ENCODE data around the gene ADAR. TPM values are rescaled to one million over a fixed set of nuclear protein-coding genes. Genes with fewer than 3 reads are reported as not detected.

Gene ADAR
- total and polyA plus RNA-seq, 2 experiments from 2014 or later = 96.4 to 188 TPM

- TF ChIP-seq ZNF462 (CRISPR knock-in tag; IDR thresholded peaks at IDR 0.05) (no peak), ETS1 (IDR thresholded peaks at IDR 0.05) (no peak), JUNB (IDR thresholded peaks at IDR 0.05; ENCODE audit: unreplicated experiment) (no peak), ZNF331 (CRISPR knock-in tag; IDR thresholded peaks at IDR 0.05; ENCODE audit: low read depth) (no peak), NANOG (IDR thresholded peaks at IDR 0.05; ENCODE audit: borderline replicate concordance) (no peak), EZH2phosphoT487 (IDR thresholded peaks at IDR 0.05; ENCODE audit: unreplicated experiment) (no peak), CTCF (conservative IDR thresholded peaks at IDR 0.05; ENCODE audit: low read depth in 2 of 2) (no peak), ZNF114 (CRISPR knock-in tag; IDR thresholded peaks at IDR 0.05) (no peak), POLR2AphosphoS5 (IDR thresholded peaks at IDR 0.05; ENCODE audit: low read depth) (no peak)
Observed at GRCh38 chr1:154550657-154551056, 57.3 kb downstream of the ADAR start (continued).

All from GM23338 (cell line).